ENCODE measurements around the gene BUD13.
A peak's percentile ranks its signal among the peaks of the same experiment; 100 is the strongest.

DNA sequence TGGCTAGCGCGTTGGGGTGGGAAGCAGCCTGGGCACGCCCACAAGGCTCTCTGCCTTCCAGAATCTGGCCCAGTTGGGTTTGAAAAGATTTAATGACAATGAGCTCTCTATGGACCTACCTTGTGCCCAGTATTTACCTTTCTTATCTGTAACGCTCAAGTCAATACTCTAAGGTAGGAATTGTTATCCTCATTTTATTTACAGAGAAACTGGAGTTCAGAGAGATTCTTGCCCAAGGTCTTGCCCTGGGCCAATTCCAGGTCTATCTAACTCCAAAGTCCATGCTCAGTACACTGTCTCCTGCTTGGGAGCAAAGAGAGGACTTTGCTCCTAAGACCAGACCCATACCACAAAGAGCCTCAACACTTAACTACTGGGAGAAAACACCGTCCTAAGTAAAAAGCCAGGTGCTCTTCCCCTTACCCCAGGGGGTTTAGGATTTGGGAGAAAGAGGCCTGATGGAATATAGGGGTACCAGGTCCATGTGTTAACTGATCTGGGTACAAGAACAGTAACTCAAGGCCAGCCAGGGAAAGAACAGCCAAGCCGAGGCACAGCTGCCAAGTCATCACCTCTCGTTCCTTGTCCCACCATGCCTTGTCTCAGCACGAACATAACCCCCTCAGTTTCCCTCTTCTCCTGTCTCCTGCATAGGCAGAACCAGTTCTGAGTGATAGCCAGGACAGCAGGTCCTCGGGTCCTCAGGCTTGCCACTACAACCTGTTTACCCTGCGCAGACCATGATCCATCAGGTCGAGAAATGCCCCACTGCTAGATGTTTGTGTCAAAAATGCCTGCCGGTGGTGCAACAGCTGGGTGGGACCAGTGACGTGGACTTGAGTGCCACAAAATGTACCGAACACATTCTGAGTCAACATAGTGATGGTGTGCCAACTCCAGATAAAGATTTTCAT, 35.7 kb upstream of the BUD13 start:
- no peak for TF ChIP-seq POLR2A (IDR thresholded peaks at IDR 0.05)
- TF ChIP-seq POLR2AphosphoS5 (IDR thresholded peaks at IDR 0.05), result peak; percentile 65
- TF ChIP-seq, protein P1, sequence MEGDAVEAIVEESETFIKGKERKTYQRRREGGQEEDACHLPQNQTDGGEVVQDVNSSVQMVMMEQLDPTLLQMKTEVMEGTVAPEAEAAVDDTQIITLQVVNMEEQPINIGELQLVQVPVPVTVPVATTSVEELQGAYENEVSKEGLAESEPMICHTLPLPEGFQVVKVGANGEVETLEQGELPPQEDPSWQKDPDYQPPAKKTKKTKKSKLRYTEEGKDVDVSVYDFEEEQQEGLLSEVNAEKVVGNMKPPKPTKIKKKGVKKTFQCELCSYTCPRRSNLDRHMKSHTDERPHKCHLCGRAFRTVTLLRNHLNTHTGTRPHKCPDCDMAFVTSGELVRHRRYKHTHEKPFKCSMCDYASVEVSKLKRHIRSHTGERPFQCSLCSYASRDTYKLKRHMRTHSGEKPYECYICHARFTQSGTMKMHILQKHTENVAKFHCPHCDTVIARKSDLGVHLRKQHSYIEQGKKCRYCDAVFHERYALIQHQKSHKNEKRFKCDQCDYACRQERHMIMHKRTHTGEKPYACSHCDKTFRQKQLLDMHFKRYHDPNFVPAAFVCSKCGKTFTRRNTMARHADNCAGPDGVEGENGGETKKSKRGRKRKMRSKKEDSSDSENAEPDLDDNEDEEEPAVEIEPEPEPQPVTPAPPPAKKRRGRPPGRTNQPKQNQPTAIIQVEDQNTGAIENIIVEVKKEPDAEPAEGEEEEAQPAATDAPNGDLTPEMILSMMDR (IDR thresholded peaks at IDR 0.05), result no peak
